Stimulated activated CD4-positive, alpha-beta T cell treated with anti-CD3 and anti-CD28 coated beads, Interleukin-15, amount 100 ng/mL, for 48 hours (primary cell): ENCODE measurements around the gene PCARE.

Source experiments
- DNase-seq, 2 donors: peaks; one replicate each; pipeline ENCODE4 v3.0.0-alpha.2; 2020; ENCODE audit warnings: low read depth in 2 of 2

The PCARE gene

DNA sequence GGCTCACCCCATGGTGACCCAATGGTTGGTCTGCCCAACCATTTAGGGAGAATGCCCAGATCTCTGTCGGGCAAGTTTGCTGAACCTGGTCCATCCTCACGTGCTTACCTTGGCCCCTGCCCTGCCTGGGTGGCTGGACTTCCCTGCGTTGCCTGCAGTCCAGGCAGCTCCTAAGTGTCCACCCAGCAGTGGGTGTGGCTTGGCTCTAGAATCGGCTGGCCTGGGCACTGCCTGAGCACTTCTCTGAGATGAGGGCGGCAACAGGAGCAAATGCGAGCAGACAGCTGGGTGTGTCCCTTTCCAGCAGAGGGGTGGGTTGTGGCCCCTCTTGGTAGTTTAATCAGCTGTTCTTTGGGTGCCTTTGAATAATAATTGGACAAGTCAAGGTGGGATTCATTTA, 11.3 kb downstream of the PCARE start:
- no peak for DNase-seq

DNA sequence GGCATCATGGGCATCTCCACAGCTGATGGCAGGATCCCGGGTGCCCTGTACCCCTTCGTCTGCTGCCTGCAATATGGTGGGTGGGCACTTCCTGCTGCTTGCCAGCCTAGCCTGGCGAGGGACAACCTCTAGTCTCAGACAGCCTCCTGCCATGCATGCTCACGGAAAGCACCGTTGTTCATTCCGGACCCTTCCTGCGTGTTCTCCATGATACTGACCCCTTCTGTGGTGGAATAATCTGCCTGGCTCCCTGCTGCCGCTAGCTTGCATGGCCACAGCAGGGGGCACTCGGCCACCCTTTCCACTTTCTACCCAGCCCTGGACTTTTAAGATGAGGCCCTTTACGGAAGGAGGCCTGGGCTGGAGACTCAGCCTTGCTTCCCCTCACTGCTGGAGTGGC, 12.0 kb downstream of the PCARE start:
- DNase-seq, result no peak

DNA sequence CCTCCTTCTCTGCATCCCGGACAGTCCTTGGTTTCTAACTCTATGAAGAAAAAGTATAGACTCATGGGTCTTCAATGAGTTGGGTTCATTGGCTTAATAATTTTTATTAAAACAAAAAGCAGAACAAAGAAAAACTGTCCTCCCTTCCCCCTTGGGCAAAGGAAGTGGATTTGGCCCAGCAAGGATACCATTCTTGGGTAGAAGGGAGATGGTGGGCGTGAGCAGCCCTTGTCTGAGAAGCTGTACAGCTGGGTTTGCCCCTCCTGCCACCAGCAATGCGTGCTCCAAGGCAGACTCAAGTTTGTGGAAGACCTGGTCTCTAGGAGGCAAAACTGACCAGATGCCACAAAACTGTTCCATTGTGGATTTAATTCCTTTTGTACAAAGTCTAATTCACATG, 12.7 kb downstream of the PCARE start:
- DNase-seq, result no peak

DNA sequence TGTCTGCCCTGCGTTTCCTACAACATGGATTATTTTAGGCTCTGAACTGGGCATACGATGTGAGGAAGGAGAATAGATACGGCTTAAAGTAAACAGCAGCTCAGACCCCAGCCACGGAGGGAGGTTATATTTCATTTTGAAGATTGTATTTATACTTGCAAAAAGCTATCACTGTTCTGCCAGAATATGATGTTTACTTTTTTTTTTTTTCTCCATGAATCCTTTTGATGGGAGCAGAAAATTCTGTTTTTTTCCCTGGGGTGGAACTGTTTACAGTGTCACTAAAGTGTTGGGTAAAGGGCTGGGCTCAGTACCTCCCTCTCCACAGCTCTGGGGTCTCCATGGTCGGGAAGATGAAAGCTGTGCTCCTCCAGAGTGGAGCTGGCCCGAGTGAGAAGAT, 13.1 kb downstream of the PCARE start:
- DNase-seq, result no peak

DNA sequence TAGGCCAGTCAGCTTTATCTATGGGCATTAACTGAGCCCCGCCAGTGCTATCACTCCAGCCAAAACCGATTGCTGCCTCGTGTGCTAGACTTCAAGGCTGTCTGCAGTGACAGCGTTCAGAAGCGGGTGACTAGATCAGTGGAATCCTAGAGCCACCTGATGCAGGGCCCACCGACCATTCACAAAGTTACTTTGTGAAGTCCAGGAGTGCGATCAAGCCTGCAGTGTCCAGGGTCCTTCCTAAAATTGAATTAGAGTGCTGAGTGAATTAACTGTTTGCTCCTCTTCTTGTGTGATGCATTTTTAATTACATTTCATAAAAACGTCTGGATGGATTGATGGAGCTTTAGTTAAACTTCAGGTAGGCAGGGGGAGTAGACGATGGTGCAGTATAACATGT, 13.9 kb downstream of the PCARE start:
- DNase-seq, result no peak

DNA sequence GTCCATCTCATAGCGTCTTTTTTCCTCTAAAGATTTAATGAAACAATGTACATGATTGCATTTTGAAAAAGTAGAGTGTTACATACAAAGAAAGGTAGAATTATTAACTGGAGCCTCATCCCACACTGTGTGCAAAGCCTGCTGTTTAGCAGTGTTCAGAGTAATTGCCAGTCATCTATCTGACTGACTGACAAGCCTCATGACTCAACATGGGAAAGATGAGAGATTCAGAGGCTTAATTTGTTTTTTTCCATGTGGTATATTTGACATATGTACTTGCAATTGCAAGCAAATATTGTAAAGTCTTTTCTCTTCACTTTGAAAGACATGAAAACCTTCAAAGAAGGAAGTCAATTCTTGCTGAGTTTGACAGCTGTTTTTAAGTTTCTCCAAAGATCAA, 14.7 kb downstream of the PCARE start:
- no peak for DNase-seq

DNA sequence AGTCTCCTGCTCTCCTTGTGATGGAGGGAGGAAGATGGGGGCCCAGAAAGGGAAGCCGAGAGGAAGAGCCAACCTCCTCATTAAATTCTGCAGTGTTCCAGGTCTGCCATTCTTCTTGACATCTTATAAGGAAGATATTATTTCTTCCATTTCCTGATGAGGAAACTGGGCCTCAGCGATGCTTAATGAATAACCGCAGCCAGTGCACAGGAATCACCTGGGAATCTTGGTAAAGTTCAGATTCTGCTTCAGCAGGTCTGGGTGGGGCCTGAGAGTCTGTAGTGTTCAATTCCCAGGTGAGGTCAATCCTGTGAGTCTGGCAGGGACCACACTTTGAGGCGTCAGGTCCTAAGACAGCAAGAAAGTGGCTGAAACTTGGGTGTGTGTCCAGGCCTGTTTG, 17.3 kb downstream of the PCARE start:
- DNase-seq, result no peak

DNA sequence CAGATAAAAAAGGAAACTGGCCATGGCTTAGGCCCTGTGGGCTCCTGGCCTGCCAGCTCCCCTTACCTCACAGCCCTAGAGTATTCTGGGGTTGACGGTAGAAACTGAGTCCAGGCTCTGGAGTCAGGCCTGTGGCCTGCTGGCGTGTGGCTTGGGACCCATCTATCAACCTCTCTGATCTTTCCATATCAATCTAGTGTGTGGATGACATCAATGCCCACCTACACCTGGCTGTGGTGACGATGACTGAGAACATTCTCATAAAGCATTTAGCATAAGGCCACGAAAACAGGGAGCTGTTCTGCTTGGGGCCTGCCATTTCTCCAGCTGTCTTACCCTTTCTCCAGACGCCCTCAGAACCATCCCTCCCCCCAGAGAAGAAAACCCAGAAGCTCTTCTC, 17.9 kb downstream of the PCARE start:
- peak in 1 of 2 donors; percentile 13 for DNase-seq

DNA sequence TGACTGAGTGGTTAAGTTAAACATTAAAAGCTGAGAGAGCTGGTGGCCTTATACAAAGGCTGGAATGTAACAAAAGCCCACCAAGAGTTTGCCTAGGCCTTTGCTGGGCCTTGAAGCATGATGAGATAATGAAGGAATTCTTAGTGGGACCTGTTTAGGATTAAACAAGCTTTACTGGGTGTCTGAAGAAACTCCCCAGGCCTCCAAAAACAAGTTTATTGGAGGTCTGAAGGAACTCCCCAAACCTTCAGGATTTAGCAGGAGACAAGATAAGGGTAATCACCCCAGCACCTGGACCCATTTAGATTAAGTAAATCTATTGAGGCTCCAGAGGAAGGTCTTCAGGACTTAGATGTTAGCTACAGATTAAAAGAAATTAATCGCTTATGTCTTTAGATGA, 18.7 kb downstream of the PCARE start:
- DNase-seq, result no peak

DNA sequence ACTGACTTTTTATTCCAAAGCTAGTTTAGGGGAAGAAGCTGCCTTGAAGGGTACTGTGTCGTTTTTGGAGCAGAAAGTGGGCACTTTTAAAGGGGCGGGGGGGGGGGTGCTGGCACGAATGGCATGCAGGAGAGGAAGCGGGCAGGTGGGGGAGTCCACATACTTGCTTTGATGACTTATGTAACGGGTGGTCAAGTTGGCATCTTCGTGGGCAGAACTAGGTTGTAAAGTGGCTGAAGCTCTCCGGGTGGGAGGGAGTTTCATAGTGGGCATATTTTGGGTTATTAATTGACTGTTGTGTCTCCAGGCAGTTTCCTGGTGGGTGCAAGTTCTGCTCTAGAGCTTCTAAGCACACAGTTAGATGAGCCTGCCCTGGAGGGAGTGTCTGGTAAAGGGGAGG, 19.9 kb downstream of the PCARE start:
- DNase-seq, result no peak

DNA sequence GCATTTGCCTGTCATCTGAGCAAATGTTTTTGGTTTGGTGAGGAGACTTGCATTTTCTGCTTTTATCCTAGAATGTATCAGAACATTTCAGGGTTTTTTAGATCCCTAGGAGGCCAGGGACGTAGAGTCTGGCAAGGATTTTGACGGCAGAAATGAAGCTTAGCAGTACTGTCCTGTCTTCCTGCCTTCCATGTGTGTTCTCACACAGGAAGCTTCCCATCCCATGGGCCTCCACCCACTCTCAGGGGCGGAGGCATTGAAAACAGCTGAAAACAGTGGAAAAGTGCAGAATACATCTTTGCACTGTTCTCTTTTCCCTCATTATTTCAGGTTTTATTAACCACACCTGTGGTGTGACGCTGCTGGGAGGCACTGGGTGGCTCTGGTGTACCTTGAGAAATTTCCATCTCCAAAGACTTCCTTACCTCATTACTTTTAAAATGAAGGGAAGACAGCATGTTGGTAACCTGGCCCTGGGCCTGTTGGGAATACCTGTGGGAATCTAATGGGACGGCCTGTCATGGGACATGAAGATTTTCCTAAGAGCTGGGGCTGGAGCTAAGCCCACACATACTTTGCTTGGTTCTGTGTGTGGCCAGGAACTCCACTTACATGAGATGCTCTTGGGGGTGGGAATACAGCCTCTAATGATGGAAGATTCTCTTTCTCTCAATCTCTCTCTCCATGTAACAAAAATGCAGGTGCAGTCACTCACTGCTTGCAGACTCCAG, 20.5 kb downstream of the PCARE start:
- DNase-seq, result no peak

DNA sequence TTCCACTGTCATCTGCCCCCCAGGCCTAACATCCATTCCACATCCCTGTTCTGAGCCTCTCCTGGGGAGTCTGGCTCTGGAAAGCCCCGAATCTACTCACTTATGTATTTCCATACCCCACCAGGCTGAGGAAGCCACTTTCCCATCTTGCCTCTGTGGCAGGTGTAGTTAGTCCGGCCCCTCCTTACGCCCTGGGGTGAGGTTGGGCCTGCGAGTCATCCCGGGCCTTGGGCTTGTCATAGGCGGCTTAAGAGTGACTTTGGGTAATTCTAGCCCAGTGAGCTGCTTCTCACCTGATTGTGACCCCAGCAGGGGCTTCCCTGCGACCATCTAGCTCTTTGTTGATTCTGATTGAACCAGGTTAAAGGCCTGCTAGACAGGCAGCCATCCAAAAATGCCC, 21.1 kb downstream of the PCARE start:
- no peak for DNase-seq

DNA sequence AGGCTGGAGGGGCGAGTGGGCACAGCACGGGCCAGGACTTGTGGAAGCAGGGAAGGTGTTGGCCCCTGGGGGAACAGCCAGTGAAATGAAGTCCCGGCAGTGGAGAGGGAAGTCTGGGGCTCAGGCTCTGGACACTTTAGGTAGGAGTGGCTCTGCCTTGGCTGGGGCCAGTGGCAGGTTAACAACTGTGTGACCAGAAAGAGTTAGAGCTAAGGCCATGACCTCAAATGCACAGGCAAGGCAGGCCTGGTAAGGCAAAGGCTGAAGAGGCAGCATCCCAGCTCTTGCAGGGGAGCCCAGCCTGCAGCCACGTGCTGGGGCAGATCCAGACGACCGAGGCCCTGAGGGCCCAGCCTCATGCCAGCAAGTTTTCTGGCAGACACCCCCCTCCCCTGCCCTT, 21.5 kb downstream of the PCARE start:
- no peak for DNase-seq

DNA sequence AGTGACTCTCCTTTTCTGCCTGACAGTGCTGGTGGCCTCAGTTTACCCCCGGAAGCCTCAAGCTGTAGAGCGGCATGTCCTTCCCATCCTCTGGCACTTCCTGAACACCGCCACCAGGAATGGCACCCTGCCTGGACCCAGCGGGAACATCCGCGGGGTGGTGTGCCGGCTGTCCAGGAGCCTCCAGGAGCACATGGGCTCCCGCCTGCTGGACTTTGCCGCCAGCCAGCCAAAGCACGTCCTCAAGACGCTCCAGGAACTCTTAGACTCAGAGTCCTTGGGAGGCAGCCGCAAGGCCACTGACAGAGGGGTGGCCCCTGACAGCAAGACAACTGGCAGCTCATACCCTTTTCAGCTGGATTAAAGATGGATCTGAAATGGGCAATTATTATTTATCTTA, 22.6 kb downstream of the PCARE start:
- DNase-seq, result no peak

DNA sequence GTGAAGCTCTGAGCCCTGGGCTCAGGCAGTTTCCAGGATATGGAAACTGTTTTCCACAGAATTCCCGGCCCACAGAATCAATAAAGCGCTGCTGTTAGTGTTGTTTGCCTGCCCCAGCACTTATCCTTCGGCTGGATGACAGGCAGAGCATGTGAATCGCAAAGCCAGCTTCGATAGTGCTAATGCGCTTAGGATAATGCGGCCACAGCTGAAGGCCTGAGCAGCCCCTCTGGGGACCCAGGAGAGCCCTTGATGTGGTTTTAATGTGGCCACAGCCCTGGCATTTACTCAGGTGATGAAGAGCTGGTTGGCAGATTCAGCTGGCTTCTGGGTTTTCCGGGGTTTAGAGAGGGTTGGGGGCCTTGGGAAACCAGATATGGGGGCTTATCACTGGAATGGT, 23.7 kb downstream of the PCARE start:
- no peak for DNase-seq

DNA sequence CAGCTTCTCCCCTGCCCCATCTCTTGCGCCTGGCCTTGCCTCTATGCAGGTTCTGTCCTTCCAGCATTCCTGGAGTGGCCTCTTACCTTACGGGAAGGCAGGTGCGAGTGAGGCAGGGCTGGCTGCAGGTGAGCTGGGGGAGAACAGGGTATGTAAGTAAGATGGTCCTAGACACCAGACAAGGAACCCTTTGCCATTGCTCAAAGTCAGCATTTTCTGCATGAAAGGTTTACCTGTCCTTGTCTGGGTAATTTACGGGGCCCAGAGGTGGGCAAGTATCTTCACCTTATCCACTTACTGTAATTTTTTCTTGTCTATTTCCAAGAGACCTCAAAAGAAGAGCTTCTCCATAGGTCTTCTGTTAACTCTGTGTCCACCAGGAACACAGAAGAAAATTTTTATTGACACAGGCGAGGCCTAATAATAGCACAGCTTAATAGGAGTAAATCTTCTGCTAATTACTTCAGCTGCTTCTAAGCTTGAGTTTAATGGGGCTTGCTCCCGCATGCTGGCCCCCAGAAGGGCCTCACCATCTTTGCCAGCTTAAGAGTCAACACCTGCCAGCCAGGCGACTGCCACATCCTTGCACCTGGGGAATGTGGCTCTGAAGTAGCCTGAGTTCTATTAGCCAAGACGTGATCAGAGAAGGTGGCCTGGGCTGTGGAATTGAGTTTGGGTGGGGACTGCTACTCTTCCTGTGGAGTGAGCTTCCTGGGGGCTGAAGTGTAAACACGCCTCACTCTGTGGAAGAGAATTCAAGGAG, 27.1 kb downstream of the PCARE start:
- DNase-seq, result no peak

DNA sequence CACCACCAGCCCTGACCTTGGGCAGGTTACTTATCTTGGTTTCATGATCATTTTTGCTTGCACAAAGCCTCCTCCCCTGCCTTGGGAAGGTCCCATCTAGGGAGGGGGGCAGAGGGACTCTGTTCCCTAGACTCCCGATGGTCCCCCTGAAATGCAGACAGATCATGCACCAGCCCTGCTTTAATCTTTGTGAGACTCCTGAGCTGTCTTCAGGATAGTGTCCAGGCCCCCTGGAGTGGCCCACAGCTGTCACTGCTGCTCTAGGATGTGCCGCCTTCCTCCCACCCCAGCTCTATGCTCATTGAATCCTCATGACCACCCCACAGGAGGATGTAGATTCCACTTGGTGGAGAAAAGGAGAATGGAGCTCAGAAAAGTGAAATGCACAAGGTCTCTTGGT, 28.0 kb downstream of the PCARE start:
- no peak for DNase-seq

DNA sequence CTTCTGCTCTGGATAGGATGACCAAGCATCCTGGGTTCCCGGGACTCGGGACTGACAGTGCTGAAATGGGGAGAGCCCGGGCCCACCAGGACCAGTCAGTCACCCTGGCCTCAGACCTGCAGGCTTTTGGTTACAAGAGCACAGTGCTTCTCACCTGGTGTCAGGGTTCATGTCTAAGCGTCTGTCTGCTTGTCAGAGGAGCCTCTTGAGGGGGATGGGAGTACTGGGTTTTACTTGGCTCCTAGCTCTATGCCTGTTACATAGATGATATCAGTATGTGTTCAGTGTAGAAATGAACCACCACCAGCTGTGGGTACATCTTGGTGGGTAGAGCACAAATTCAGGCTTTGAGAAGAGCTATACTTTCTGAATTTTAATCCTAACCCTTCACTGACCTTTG, 29.9 kb downstream of the PCARE start:
- DNase-seq, result no peak

DNA sequence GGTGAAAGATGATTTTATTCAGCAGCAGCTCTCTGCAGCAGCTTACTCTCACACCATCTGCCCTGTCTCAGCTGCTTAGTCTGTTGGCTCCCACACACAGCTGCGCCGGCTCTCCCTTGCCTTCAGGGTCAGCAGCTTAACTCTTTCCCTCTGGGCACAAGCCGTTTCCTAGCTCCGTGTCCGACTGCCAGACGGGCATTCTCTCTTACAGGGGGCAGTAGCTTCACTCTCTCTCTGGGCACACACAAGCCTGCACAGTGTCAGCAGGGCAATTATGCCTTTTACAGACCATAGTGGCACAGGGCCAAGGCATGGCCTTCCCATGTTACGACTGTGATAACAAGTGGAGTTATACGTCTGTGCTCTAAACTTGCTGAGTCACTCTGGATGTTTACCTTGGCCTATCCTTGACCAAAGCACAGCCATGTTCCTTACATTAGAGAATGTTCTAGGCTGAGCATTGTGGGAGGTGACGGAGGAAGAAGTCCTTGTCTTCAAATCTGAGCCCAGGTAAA, 31.7 kb downstream of the PCARE start:
- DNase-seq, result no peak

DNA sequence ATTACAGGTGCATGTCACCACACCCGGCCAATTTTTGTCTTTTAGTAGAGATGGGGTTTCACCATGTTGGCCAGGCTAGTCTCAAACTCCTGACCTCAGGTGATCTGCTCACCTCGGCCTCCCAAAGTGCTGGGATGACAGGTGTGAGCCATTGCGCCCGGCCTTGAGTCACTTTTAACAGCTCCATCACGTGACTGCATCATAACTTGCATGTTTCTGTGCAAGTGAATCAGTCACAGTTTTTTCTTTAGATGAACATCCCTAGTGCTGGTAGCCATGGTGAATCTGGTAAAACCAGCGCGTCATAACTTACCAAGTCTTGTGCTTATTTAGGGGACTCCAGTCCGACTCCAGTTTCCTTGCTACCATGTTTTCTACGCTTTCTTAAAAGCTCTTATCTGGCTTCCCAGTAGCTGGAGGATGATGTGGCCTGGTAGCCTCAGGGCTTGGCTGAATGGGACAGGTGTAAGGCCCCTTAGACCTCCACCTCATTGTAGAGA, 33.1 kb downstream of the PCARE start:
- no peak for DNase-seq

DNA sequence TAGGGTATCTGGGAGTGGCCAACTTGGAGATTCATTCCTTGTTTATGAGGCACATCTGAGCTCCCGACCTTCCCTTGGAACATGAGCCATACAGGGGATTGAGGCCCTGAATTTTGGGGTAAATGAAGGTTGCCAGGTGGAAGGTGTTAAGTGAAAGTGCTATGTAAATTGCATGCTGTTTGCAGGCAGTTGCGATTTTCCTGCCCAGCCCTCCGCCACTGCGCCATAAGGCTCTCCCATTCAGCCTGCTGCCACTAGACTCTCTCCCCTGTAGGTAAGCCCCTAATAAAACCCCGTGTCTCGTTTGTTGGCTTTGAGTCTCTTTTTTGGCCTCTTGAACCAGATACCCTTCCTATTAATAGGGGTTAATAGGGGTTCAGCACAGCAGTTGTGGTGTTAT, 33.8 kb downstream of the PCARE start:
- no peak for DNase-seq

DNA sequence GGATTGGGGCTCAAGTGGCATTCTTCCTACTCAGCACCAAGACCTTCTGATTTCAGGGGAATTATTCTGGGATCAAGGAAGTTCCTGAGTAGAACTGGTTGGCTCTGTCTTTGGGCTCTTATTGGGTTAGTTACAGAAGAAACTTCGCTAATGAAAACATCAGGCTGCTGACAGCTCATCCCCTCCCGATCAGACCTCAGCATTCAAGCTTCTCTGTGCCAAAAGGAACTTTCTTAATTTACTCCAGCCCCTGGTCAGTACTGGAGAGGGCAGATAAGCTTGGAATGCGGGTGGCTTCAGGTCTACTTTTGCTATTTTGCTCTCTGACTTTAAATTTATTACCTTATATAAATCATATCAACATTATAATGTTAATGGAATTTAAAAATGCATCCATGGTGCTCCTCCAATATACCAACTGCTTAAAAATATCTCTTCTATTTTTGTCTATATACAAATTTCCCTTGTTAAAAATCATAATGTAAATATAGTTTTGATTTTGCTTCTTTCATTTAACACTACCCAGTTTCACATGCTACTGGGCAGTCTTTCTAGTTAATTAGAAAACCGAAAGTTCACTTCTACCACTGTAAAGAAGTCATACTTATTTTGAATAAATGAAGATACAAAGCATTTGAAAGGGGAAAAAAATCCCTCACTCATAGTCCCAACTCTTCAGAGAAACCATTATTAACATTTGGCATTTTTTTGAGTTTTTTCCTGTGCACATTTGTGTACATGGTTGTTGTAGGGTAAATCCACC, 34.4 kb downstream of the PCARE start:
- no peak for DNase-seq
